H1 (cell line): ENCODE measurements around the gene CYTH1. TPM values are rescaled to one million over a fixed set of nuclear protein-coding genes. Genes with fewer than 3 reads are reported as not detected.

ENCODE experiments used
- BACH1 ChIP-seq: IDR thresholded peaks from 2 replicates; pipeline ENCODE4 v1.6.1; 2012; ENCODE audit warnings: low read length, improper control_type of control experiment
- KDM1A ChIP-seq: fragments of 200-600, 300-600 bp; sonication (generic); IDR thresholded peaks from 2 replicates; pipeline ENCODE4 v1.7.1; 2016; ENCODE audit warnings: mild to moderate bottlenecking, low read length, borderline replicate concordance
- POLR2AphosphoS5 ChIP-seq: IDR thresholded peaks from 2 replicates; pipeline ENCODE4 v1.6.1; 2011; ENCODE audit warnings: low read depth, low read length
- SIX5 ChIP-seq: IDR thresholded peaks from 2 replicates; pipeline ENCODE4 v1.6.1; 2011; ENCODE audit warnings: mild to moderate bottlenecking, low read depth, low read length
- polyA plus RNA-seq, 7 experiments: library from polyadenylated mRNA; depleted of rRNA in 3 of 7; stranded (reverse) in 5 of 7; unstranded in 2 of 7; fragments of >200 nt in 5 of 7; fragments of 200-250 nt in 2 of 7; gene quantifications; 1 replicate in 5 of 7; 2 replicates in 1 of 7; 4 replicates in 1 of 7; pipeline versions ENCODE4 v1.2.1 to v1.2.3, GENCODE V29; 2011 to 2013; ENCODE audit warnings: missing spikeins in 2 of 7, mixed read lengths in 2 of 7
- total RNA-seq: library from RNA; stranded (reverse); fragmentation: NEBNext Ultra II Directional; extraction: Animal tissue kit (Norgen Biotek cat#: 25700); gene quantifications from 2 replicates; pipeline ENCODE4 v1.2.1, GENCODE V29; 2021
- TF ChIP-seq, protein P1 (sequence below): IDR thresholded peaks from 2 replicates; pipeline ENCODE4 v1.6.1; 2012; ENCODE audit warnings: inconsistent platforms

CYTH1 gene
- total and polyA plus RNA-seq, 2 of the 8 experiments (the other 6 are each of a cell fraction or from before 2014, with no cell fraction given): 12.8 to 14.8 TPM

DNA sequence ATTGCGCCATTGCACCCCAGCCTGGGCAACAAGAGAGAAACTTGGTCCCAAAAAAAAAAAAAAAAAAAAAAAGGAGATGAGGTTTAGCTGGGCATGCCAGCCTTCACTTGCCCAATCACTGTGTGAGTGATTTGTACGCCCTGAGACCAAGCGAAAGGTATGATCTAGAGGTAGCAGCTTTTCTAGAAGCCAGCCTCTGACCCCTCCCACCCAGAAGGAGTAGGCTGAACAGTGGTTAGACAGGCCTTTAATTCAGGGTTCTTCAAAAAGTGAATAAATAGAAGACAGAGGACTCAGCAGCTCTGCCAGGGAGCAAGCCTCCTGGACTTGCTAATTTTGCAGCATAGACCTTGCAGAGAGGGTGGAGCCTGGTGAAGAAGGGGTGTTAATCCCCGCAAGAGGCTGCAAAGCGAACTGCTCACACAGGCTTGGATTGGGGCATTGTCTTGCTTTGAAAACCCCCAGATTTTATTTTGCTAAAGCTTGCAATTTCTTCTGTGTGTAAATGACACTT is 7.1 kb upstream of the CYTH1 start (continued):
- TF ChIP-seq BACH1: no peak
- TF ChIP-seq KDM1A: no peak
- TF ChIP-seq POLR2AphosphoS5: no peak
- TF ChIP-seq SIX5: no peak
- TF ChIP-seq, protein P1, sequence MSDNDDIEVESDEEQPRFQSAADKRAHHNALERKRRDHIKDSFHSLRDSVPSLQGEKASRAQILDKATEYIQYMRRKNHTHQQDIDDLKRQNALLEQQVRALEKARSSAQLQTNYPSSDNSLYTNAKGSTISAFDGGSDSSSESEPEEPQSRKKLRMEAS: no peak
